Neural progenitor cell (in vitro differentiated cells): Measurements from ENCODE around the gene LYST.

ENCODE experiments used
- EZH2 ChIP-seq: fragments of 200-600 bp; sonication (generic); IDR thresholded peaks from 2 replicates; pipeline ENCODE4 v1.6.1; 2017; ENCODE audit warnings: antibody characterized with exemption, mild to moderate bottlenecking, moderate library complexity
- EZH2phosphoT487 ChIP-seq: fragments of 200-600 bp; sonication (generic); IDR thresholded peaks from 2 replicates; pipeline ENCODE4 v1.6.1; 2017; ENCODE audit warnings: antibody characterized with exemption

DNA sequence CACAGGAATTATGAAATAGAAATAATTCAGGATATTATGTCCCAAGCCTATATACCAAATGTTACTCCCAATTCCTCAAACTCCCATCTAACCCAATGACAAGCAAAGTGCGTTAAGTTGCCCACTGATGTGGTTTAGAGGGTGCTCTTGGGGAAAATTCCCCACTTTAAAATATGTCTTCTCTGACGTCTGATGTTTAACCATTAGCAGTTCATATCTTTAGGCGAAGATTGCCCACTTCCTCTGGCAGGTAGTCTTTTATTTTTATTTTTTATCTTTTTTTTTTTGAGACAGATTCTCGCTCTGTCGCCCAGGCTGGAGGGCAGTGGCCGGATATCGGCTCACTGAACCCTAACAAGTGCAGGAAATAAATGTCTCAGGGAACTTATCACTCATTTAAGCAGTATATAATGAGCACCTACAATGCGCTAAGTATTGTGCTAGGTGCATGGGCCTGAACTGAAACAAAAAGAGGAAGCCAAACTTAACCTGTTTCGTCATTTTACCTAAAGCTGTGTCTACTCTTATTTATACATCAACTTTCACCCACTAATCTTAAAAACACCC, 1.3 kb upstream of the LYST start:
- TF ChIP-seq EZH2 (no peak), EZH2phosphoT487 (no peak)
